LNCAP (cell line): ENCODE measurements around the gene PDXK.

Experiments used
- CTCF ChIP-seq: fragments of 450-650 bp; IDR thresholded peaks from 2 replicates; pipeline ENCODE4 v1.5.1; 2017; ENCODE audit warnings: mild to moderate bottlenecking

Gene PDXK

GRCh38 chr21:43802713-43803313, 83.9 kb downstream of the PDXK start:
- no peak for TF ChIP-seq CTCF

- no peak for TF ChIP-seq CTCF
These were observed 84.8 kb downstream of the PDXK start for GRCh38 chr21:43803558-43804300.

- TF ChIP-seq CTCF = no peak
These were observed 86.4 kb downstream of the PDXK start for GRCh38 chr21:43805275-43805800.

GRCh38 chr21:43806017-43806710, 87.2 kb downstream of the PDXK start:
- no peak for TF ChIP-seq CTCF

GRCh38 chr21:43808367-43808766, 89.4 kb downstream of the PDXK start:
- no peak for TF ChIP-seq CTCF

- no peak for TF ChIP-seq CTCF
These were observed 89.9 kb downstream of the PDXK start for GRCh38 chr21:43808832-43809251.

- TF ChIP-seq CTCF = no peak
These were observed 90.4 kb downstream of the PDXK start for GRCh38 chr21:43809346-43809799.
